Retina (tissue), 1 donor: ENCODE data around the gene BCL6.
"Not testable (repeated sequence)": the region's sequence is repeated elsewhere in the genome, so short reads cannot be mapped to it uniquely, and the experiment has no call there.

Experiments
- DNase-seq: peaks from one replicate; pipeline ENCODE4 v3.0.0-alpha.2; 2016

BCL6 gene

GRCh38 chr3:187709155-187709554, 36.1 kb downstream of the BCL6 start:
- DNase-seq, result no peak

GRCh38 chr3:187708696-187709095, 36.6 kb downstream of the BCL6 start:
- no peak for DNase-seq

- DNase-seq, result no peak
Measured at GRCh38 chr3:187706971-187707370, 38.3 kb downstream of the BCL6 start.

- DNase-seq, result no peak
Measured at GRCh38 chr3:187705164-187705563, 40.1 kb downstream of the BCL6 start.

GRCh38 chr3:187702507-187703033, 42.7 kb downstream of the BCL6 start, which contains the start of gene RTP2:
Gene RTP2, minus strand, starts transcription at chr3:187702557. Its CDS starts 429 bp downstream, at chr3:187702128.
- DNase-seq, result no peak

GRCh38 chr3:187700249-187700648, 45.0 kb downstream of the BCL6 start:
- no peak for DNase-seq

- no peak for DNase-seq
Measured at GRCh38 chr3:187698499-187699399, 46.5 kb downstream of the BCL6 start.

GRCh38 chr3:187696021-187696420, 49.2 kb downstream of the BCL6 start:
- DNase-seq, result no peak

GRCh38 chr3:187695449-187695848, 49.8 kb downstream of the BCL6 start:
- DNase-seq, result no peak

- DNase-seq, result no peak
Measured at GRCh38 chr3:187694801-187695200, 50.5 kb downstream of the BCL6 start.

GRCh38 chr3:187693431-187693830, 51.8 kb downstream of the BCL6 start:
- DNase-seq, result no peak

- DNase-seq, result no peak
Measured at GRCh38 chr3:187689984-187690383, 55.3 kb downstream of the BCL6 start.

- no peak for DNase-seq
Measured at GRCh38 chr3:187686621-187687273, 58.5 kb downstream of the BCL6 start.

- no peak for DNase-seq
Measured at GRCh38 chr3:187685948-187686347, 59.3 kb downstream of the BCL6 start.

- DNase-seq, result no peak
Measured at GRCh38 chr3:187684880-187685279, 60.4 kb downstream of the BCL6 start.

- DNase-seq, result no peak
Measured at GRCh38 chr3:187684444-187684843, 60.8 kb downstream of the BCL6 start.

- DNase-seq, result not testable (repeated sequence)
Measured at GRCh38 chr3:187681756-187682155, 63.5 kb downstream of the BCL6 start.

GRCh38 chr3:187679638-187680396, 65.5 kb downstream of the BCL6 start:
- DNase-seq, result peak; percentile 84

- peak; percentile 60 for DNase-seq
Measured at GRCh38 chr3:187678726-187679268, 66.5 kb downstream of the BCL6 start.

- no peak for DNase-seq
Measured at GRCh38 chr3:187677604-187678003, 67.7 kb downstream of the BCL6 start.

- DNase-seq, result no peak
Measured at GRCh38 chr3:187673012-187673411, 72.3 kb downstream of the BCL6 start.
